SU-DHL-6 (cell line): ENCODE measurements around the gene PTPN4.

Experiments
- EZH2phosphoT487 ChIP-seq: fragments of 200-600 bp; sonication (generic), shearing (Covaris generic); conservative IDR thresholded peaks from 2 replicates; pipeline ENCODE4 v1.6.1; 2018; ENCODE audit warnings: mild to moderate bottlenecking, antibody characterized with exemption, low read length, moderate library complexity, mixed read lengths
- TF ChIP-seq, protein P1 (sequence below): fragments of 200-600 bp; sonication (generic); IDR thresholded peaks from one replicate; pipeline ENCODE4 v1.5.1; 2017; ENCODE audit warnings: antibody characterized with exemption, mild to moderate bottlenecking, low read length, moderate library complexity; ENCODE audit not compliant: insufficient read depth, poor library complexity, severe bottlenecking

DNA sequence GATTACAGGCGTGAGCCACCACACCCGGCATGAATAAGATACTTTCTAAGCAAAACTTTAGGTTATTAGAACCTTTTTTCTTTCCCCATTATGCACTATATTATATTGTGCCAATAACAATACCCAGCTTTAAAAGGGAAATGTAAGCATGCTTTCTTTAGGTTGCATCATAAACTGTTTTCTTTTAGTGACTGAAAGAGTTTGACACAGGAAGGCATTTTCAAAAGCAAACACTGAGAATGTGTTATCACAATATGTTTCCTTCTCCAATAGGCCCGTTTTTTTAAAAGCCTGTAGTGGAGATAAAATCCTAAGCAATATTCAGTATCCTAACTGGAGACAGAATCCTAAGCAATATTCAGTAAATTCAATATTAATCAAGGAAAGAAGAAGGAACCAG is 236.4 kb downstream of the PTPN4 start:
- TF ChIP-seq, protein P1, sequence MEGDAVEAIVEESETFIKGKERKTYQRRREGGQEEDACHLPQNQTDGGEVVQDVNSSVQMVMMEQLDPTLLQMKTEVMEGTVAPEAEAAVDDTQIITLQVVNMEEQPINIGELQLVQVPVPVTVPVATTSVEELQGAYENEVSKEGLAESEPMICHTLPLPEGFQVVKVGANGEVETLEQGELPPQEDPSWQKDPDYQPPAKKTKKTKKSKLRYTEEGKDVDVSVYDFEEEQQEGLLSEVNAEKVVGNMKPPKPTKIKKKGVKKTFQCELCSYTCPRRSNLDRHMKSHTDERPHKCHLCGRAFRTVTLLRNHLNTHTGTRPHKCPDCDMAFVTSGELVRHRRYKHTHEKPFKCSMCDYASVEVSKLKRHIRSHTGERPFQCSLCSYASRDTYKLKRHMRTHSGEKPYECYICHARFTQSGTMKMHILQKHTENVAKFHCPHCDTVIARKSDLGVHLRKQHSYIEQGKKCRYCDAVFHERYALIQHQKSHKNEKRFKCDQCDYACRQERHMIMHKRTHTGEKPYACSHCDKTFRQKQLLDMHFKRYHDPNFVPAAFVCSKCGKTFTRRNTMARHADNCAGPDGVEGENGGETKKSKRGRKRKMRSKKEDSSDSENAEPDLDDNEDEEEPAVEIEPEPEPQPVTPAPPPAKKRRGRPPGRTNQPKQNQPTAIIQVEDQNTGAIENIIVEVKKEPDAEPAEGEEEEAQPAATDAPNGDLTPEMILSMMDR: no peak
- no peak for TF ChIP-seq EZH2phosphoT487
